GM19035 (cell line): ENCODE results near the gene CNPY1.
"Not testable (repeated sequence)": the region's sequence is repeated elsewhere in the genome, so short reads cannot be mapped to it uniquely, and the experiment has no call there.

Experiments
- ATAC-seq: cut with Tn5 transposase; IDR thresholded peaks from one replicate; pipeline ENCODE4 v1.9.1; 2021; ENCODE audit not compliant: unreplicated experiment

CNPY1 gene

GRCh38 chr7:155534691-155535090 is 11.7 kb downstream of the CNPY1 start:
- no peak for ATAC-seq

GRCh38 chr7:155533827-155534690 is 12.3 kb downstream of the CNPY1 start:
- no peak for ATAC-seq

DNA sequence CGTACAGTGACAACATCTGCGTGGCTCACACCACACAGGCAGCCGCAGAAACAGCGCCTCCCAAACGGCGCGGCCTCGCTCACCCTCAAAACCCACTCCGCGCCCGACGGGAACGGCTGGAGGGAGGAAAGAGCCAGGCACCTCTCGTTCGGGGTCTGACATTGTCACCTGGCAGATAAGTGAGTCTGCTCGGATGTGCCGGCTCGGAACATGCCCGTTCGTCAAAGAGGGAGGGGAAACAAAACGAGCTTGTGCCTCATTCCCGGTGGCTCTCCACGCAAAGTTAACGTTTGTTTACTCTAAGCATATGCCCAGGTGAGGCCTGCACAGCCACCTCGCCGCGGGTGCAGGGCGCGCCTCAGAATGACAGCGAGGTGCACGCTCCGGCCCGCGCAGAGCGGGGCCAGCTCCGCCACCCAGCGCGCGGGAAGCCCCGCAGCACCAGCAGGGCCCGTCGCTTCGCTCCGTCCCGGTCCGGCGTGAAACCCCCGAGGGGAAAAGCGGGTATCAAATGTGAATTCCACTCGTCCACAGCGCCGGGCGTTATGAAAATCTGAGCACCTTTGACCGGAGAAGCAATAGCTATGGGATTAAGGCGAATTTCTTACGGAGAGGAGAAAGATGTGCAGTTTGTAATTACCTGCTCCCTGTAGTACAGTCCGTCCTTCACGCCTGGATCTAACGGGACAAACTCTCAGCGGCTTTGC is 13.1 kb downstream of the CNPY1 start:
- ATAC-seq, result no peak

DNA sequence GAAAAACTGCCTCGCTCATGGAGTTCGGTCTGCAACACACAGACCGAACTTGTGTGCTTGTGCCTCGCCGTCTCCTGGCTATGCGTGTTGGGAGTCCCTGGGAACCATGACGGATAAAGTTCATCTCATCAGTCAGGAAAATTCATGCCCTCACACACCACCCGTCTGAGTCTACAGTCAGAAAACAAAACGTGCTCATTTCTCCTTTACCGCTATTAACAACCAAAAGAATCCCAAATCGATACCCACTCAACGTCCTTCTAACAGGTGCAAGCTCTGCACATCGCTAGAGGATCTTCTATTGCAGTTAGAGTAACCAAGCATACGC is 13.6 kb downstream of the CNPY1 start:
- ATAC-seq, result no peak

- no peak for ATAC-seq
Measured at GRCh38 chr7:155531681-155532080, 14.7 kb downstream of the CNPY1 start.

DNA sequence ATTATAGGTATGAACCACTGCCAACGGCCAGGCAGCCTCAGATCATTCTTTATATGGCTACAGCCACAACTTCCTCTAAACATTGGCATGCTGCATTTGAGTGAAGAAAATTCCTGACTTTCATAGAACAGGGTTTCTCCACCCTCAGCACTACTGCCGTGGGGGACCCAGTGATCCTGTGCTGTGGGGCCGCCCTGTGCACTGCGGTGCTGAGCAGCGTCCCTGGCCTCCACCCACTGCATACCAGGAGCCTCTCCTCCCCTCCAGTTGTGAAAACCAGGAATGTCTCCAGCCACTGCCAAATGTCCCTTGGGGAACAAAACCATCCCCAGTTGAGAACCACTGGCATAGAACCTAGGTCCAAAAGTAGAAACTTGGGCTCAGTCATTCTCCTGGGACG is 15.8 kb downstream of the CNPY1 start:
- no peak for ATAC-seq

DNA sequence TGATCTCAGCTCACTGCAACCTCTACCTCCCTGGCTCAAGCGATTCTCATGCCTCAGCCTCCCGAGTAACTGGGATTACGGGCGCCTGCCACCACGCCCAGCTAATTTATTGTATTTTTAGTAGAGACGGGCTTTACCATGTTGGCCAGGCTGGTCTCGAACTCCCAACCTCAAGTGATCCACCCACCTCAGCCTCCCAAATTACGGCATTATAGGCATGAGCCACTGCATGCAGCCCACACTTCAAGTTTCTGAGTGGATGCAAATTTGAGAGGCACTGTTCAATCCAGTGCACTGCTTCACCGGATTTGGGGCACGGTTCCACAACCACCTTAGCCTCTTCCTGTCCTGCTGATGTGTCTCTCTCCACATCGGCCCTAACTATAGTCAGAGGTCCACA is 16.5 kb downstream of the CNPY1 start:
- no peak for ATAC-seq

DNA sequence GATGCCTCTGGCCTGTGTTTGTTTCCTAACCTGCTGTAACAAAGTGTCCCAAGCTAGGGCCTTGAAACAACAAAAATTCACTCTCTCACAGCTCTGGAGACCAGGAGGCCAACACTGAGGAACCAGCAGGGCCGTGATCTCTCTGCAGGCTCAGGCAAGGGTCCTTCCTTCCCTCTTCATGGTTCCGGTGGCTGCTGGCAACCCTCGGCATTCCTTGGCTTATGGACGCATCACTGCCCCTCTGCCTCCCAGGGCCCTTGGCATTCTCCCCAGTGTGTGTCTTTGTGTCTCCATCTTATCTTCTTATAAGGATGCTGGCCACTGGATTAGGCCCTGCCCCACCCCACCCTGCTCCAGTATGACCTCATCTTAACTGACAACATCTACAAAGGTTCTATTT is 17.0 kb downstream of the CNPY1 start:
- no peak for ATAC-seq

DNA sequence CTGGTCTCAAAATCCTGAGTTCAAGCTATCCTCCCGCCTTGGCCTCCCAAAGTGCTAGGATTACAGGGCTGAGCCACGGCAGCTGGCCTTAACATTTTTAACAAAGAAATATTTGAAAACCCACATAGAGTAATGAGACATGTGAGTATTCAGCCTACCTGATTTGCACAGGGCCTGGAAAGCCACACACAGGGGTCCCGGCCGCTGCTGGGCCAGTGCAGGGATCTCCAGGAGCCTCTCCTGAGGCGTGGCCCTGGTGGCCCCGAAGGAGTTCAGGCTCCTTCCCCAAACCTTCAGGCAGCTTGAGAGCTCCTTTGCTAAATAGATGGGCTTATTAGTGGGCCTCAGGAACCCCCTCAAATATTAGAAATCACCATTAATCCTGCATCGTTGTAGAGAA is 18.7 kb downstream of the CNPY1 start:
- no peak for ATAC-seq

DNA sequence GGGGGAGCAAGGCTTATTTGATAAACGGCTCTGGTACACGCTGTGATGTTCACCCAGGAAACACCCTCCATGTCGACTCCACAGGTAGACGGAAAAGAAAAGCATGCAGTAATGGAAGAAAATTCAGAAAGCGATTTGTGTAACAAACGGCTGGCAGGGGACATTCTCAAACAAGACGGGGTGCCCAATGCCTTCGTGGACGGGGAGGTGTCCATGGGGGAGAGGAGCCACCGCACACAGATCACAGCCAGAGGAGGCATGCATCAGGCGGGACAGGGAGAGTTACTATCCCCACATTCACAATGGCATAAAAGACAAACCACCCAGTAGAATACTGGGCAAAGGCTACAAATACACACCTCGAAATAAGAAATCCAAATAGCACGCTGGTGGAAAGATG is 20.1 kb downstream of the CNPY1 start:
- no peak for ATAC-seq

DNA sequence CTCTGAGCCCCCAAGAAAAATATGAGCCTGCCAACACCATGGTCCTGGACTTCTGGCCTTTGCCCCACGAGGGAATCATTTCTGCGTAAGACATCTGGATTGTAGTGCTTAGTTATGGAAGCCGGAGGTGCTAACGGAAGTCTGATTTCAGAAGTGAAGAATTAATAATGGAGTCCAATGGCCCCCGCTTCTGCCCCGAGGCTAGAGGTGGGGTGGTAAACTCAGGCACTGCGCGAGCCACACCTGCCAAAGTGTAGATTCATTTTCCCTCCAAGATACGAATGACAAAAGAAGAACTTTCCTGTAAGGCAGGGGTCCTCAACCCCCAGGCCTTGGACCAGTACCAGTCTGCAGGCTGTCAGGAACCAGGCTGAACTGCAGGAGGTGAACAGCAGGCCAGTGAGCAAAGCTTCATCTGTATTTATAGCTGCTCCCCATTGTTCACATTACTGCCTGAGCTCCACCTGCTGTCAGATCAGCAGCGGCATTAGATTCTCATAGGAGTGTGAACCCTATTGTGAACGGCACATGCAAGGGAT is 22.3 kb downstream of the CNPY1 start:
- no peak for ATAC-seq

DNA sequence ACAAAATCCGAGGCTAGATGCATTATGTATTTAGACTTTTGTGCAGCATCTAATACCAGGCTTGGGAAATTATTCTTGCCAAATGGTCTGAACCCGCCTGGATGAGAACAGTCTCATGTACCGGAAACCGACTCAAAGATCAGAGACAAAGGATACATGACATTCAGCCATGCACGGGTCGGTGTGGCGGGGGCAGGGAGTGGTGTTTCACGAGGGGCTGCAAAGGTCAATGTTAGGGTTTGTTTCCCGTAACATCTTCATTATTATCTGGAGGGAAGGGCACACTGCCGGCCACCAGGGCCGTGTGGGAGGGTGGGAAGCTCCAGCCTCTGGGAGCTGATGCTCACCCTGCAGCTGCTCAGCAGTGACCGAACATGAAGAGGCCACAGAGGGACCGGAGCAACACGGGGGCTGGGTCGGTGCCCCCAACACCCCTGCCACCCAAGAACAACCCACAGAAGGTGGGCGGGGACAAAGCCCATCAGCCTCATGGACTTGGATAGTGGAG is 23.1 kb downstream of the CNPY1 start:
- ATAC-seq, result no peak

DNA sequence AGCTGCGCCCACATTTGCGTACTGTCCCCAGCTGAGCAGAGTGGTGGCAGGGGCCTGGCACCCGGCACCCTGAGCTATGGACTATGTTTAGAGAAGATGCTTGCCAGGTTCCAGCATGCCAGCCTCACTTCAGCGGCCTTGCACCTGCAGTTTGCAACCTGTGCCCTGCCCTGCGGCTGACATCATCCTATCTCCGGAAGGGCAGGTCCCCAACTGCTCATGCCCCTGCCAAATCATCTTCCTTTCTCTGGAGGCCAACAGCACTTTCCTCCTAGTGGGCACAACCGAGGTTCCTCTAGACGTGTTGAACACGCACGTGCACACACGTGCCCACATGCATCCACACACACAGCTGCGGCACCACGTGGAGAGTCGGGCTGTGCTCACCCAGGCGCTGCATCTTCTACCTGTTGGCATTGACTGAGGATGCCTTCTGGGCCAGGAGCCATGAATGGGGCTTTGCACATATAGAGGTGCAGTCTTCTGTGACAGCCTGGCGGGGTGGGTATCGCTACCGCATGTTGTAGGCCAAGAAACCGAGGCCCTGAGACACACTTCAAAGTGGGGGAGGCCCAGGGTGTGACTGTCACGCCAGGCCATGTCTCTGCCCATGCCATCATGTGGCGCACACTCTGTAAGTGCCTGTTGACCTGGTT is 24.5 kb downstream of the CNPY1 start:
- no peak for ATAC-seq

DNA sequence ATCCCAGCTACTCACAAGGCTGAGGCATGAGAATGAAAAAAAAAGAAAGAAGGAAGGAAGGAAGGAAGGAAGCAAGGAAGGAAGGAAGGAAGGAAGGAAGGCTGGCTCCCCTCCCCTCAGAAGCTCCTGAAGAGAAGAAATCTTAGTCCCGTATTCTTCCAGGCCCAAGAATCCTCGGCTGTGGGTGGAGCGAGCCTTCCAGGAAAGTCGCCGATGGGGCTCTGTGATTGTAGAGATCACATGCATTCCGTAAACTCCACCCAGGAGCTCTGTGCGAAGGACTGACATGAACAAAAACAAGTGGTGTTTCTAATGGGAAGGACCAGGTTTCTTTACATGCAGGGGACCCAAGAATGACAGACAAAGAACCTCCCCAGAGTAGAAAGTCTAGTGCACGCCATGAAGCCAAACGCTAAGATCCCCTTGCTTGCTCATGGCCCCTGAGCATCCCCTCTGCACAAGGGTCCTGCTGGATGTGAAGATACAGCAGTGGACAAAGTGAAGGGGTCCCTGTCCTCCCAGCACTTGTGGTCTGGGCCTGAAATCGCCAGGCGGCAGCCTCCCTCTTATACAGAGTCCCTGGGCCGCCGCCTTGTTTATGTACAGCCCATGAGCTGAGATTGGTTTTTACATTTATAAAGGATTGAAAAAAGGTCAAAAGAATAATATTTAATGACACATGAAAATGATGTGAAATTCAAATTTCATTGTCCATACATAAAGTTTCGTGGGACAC is 25.2 kb downstream of the CNPY1 start:
- ATAC-seq, result no peak

GRCh38 chr7:155520114-155520513 is 26.2 kb downstream of the CNPY1 start:
- no peak for ATAC-seq

GRCh38 chr7:155519358-155519757 is 27.0 kb downstream of the CNPY1 start:
- not testable (repeated sequence) for ATAC-seq

- no peak for ATAC-seq
Measured at GRCh38 chr7:155518633-155519032, 27.7 kb downstream of the CNPY1 start.

GRCh38 chr7:155517969-155518368 is 28.4 kb downstream of the CNPY1 start:
- ATAC-seq, result no peak

DNA sequence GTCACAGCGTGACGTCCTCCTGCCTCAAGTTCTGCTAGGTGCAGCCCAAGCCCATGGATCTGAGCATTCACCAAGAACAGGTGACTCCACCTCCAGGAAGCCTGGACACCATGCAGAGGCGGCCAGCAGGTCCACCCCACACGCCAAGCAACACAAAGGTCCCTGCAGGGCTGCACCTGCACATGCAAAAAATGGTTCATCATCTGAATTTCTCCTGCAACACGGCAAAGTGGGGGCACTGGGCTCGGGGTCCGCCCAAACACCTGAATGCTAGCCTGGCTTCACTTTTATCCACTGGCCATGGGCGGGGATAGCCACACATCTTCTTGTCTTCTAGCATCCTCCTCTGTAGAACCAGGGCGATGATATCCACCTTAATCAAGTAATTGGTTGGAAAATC is 28.9 kb downstream of the CNPY1 start:
- no peak for ATAC-seq

- ATAC-seq, result no peak
Measured at GRCh38 chr7:155516466-155516865, 29.9 kb downstream of the CNPY1 start.

GRCh38 chr7:155515318-155515717 is 31.0 kb downstream of the CNPY1 start:
- ATAC-seq, result no peak
